Measurements from ENCODE around the gene CSTPP1.

Gene CSTPP1

GRCh38 chr11:47143322-47143721, 206.8 kb downstream of the CSTPP1 start:
- no peak for DNase-seq

- no peak for DNase-seq
Measured at GRCh38 chr11:47144541-47144940, 208.0 kb downstream of the CSTPP1 start.

GRCh38 chr11:47147250-47147649, 210.7 kb downstream of the CSTPP1 start:
- DNase-seq, result no peak

- DNase-seq, result no peak
Measured at GRCh38 chr11:47147681-47148080, 211.1 kb downstream of the CSTPP1 start.

GRCh38 chr11:47148270-47148669, 211.7 kb downstream of the CSTPP1 start:
- no peak for DNase-seq

GRCh38 chr11:47148903-47149531, 212.5 kb downstream of the CSTPP1 start:
- no peak for DNase-seq

- no peak for DNase-seq
Measured at GRCh38 chr11:47149782-47150181, 213.2 kb downstream of the CSTPP1 start.

GRCh38 chr11:47152126-47152952, 215.8 kb downstream of the CSTPP1 start:
- DNase-seq, result no peak

- DNase-seq, result peak; percentile 60
Measured at GRCh38 chr11:47152953-47153950, 216.7 kb downstream of the CSTPP1 start.

GRCh38 chr11:47154616-47155570, 218.3 kb downstream of the CSTPP1 start:
- DNase-seq, result peak; percentile 32

GRCh38 chr11:47155879-47156278, 219.3 kb downstream of the CSTPP1 start:
- DNase-seq, result no peak

- DNase-seq, result no peak
Measured at GRCh38 chr11:47156333-47156732, 219.8 kb downstream of the CSTPP1 start.

- no peak for DNase-seq
Measured at GRCh38 chr11:47156951-47157350, 220.4 kb downstream of the CSTPP1 start.

- DNase-seq, result no peak
Measured at GRCh38 chr11:47157805-47158204, 221.2 kb downstream of the CSTPP1 start.

GRCh38 chr11:47158242-47158641, 221.7 kb downstream of the CSTPP1 start:
- DNase-seq, result no peak

GRCh38 chr11:47160753-47161133, 224.2 kb downstream of the CSTPP1 start:
- no peak for DNase-seq

GRCh38 chr11:47161134-47161854, 224.7 kb downstream of the CSTPP1 start:
- DNase-seq, result peak; percentile 69

- DNase-seq, result no peak
Measured at GRCh38 chr11:47161890-47162289, 225.3 kb downstream of the CSTPP1 start.

- no peak for DNase-seq
Measured at GRCh38 chr11:47162426-47162825, 225.9 kb downstream of the CSTPP1 start.

GRCh38 chr11:47163193-47163592, 226.6 kb downstream of the CSTPP1 start:
- no peak for DNase-seq

GRCh38 chr11:47163898-47164297, 227.3 kb downstream of the CSTPP1 start:
- no peak for DNase-seq
